H1 (cell line): ENCODE measurements around the gene C1orf210. TPM values are rescaled to one million over a fixed set of nuclear protein-coding genes. Genes with fewer than 3 reads are reported as not detected.

Experiments
- CTCF ChIA-PET: fragments of 300-600 bp; sonication (Branson Sonifier 250); formaldehyde crosslinking; loops from one replicate; lab custom pipeline; 2021; ENCODE audit not compliant: partially characterized antibody; lab: Charles Lee
- POLR2A ChIA-PET: fragments of 300-600 bp; sonication (Branson Sonifier 250); formaldehyde crosslinking; loops from one replicate; lab custom pipeline; 2021; ENCODE audit warnings: inconsistent platforms; ENCODE audit not compliant: partially characterized antibody; lab: Charles Lee
- DNase-seq, 2 experiments: peaks; one replicate each; pipeline versions ENCODE4 v3.0.0 to v3.0.0-alpha.2; 2010 to 2022; ENCODE audit warnings: low spot score in 2 of 2, low read depth in 1 of 2, mixed read lengths in 1 of 2
- FAIRE-seq: peaks from 2 replicates; lab custom pipeline; 2011; peaks lifted over from hg19 to GRCh38; lab: Jason Lieb, UNC
- H2AFZ ChIP-seq: 2 replicates; pipeline ENCODE4 v1.8.1; 2012; ENCODE audit warnings: low read length, inconsistent platforms
- H2AK5ac ChIP-seq: 2 replicates; pipeline ENCODE4 v1.6.1; 2013; ENCODE audit warnings: low read depth, low read length
- H2BK120ac ChIP-seq: replicated peaks from 2 replicates; pipeline ENCODE3; 2013; ENCODE audit warnings: low read depth, low read length, inconsistent platforms
- H2BK12ac ChIP-seq: 2 replicates; pipeline ENCODE4 v1.6.1; 2013; ENCODE audit warnings: low read depth, low read length
- H2BK15ac ChIP-seq: 2 replicates; pipeline ENCODE4 v1.6.1; 2013; ENCODE audit warnings: low read length
- H2BK20ac ChIP-seq: 2 replicates; pipeline ENCODE4 v1.6.1; 2013; ENCODE audit warnings: low read length
- H2BK5ac ChIP-seq: 2 replicates; pipeline ENCODE4 v1.6.1; 2013; ENCODE audit warnings: low read depth, low read length
- H3K14ac ChIP-seq: 2 replicates; pipeline ENCODE4 v1.6.1; 2013; ENCODE audit warnings: inconsistent platforms; ENCODE audit not compliant: insufficient read length
- H3K18ac ChIP-seq: 2 replicates; pipeline ENCODE4 v1.6.1; 2013; ENCODE audit warnings: low read length; ENCODE audit errors: extremely low read depth
- H3K23ac ChIP-seq: 2 replicates; pipeline ENCODE4 v1.6.1; 2013; ENCODE audit warnings: inconsistent platforms; ENCODE audit not compliant: insufficient read length
- H3K23me2 ChIP-seq: 2 replicates; pipeline ENCODE4 v1.6.1; 2013; ENCODE audit warnings: low read depth, low read length
- H3K27ac ChIP-seq: 2 replicates; pipeline ENCODE4 v1.6.1; 2011; ENCODE audit warnings: low read depth, low read length, inconsistent platforms
- H3K27me3 ChIP-seq, 4 experiments: replicated peaks in 1 of 4; 1 replicate in 1 of 4; 2 replicates in 3 of 4; pipeline versions ENCODE4 v1.6.1 to v1.8.1; 2011 to 2013; ENCODE audit warnings: low read length in 3 of 4, mild to moderate bottlenecking in 3 of 4, inconsistent platforms in 2 of 4, mixed read lengths in 2 of 4, moderate library complexity in 1 of 4; ENCODE audit not compliant: control insufficient read depth in 3 of 4, insufficient read depth in 3 of 4; ENCODE audit errors: extremely low read depth in 1 of 4
- H3K36me3 ChIP-seq, 4 experiments: 2 replicates each; pipeline versions ENCODE4 v1.6.1 to v1.8.1; 2011 to 2013; ENCODE audit warnings: mild to moderate bottlenecking in 4 of 4, low read length in 3 of 4, moderate library complexity in 2 of 4, control low read depth in 1 of 4, inconsistent platforms in 1 of 4; ENCODE audit not compliant: insufficient read depth in 4 of 4, control insufficient read depth in 2 of 4
- H3K4ac ChIP-seq: replicated peaks from 2 replicates; pipeline ENCODE3; 2013; ENCODE audit warnings: low read length, low read depth, mixed read lengths, inconsistent platforms; ENCODE audit not compliant: insufficient read length
- H3K4me1 ChIP-seq, 4 experiments: replicated peaks in 1 of 4; 1 replicate in 1 of 4; 2 replicates in 3 of 4; pipeline versions ENCODE4 v1.6.1 to v1.8.1; 2011 to 2013; ENCODE audit warnings: low read length in 3 of 4, inconsistent platforms in 2 of 4, mixed read lengths in 1 of 4; ENCODE audit not compliant: insufficient read depth in 4 of 4, control insufficient read depth in 3 of 4
- H3K4me2 ChIP-seq, 2 experiments: 2 replicates each; pipeline versions ENCODE4 v1.6.1 to v1.8.1; 2011 to 2013; ENCODE audit warnings: low read depth in 2 of 2, low read length in 2 of 2, control low read depth in 1 of 2, inconsistent platforms in 1 of 2, mild to moderate bottlenecking in 1 of 2; ENCODE audit not compliant: insufficient read depth in 1 of 2
- H3K4me3 ChIP-seq, 4 experiments: fragments of 200-600, 300-600 bp in 1 of 4; sonication (generic), shearing (Covaris generic), sonication (Bioruptor Twin) in 1 of 4; 2 replicates each; pipeline versions ENCODE4 v1.5.1 to v1.8.1; 2011 to 2016; ENCODE audit warnings: low read length in 4 of 4, low read depth in 3 of 4, control low read depth in 2 of 4, inconsistent platforms in 2 of 4, mild to moderate bottlenecking in 2 of 4, mixed read lengths in 1 of 4, moderate library complexity in 1 of 4; ENCODE audit not compliant: insufficient read depth in 2 of 4; ENCODE audit errors: extremely low read depth in 1 of 4
- H3K56ac ChIP-seq: replicated peaks from 2 replicates; pipeline ENCODE3; 2013; ENCODE audit warnings: low read depth, mild to moderate bottlenecking, mixed read lengths, low read length, inconsistent platforms; ENCODE audit not compliant: insufficient read length
- H3K79me1 ChIP-seq: 2 replicates; pipeline ENCODE4 v1.6.1; 2013; ENCODE audit warnings: low read depth, low read length, control low read depth
- H3K79me2 ChIP-seq, 2 experiments: 2 replicates each; pipeline versions ENCODE4 v1.6.1 to v1.8.1; 2012 to 2013; ENCODE audit warnings: low read length in 2 of 2, mild to moderate bottlenecking in 2 of 2, inconsistent platforms in 1 of 2; ENCODE audit not compliant: insufficient read depth in 2 of 2, control insufficient read depth in 1 of 2
- H3K9ac ChIP-seq, 4 experiments: replicated peaks in 1 of 4; 1 replicate in 1 of 4; 2 replicates in 3 of 4; pipeline versions ENCODE4 v1.6.1 to v1.8.1; 2011 to 2013; ENCODE audit warnings: low read depth in 3 of 4, low read length in 3 of 4, control low read depth in 2 of 4, mild to moderate bottlenecking in 2 of 4, moderate library complexity in 2 of 4, inconsistent platforms in 1 of 4; ENCODE audit errors: extremely low read depth in 1 of 4
- H3K9me3 ChIP-seq, 2 experiments: 2 replicates each; pipeline versions ENCODE4 v1.6.1 to v1.8.1; 2012 to 2013; ENCODE audit warnings: mild to moderate bottlenecking in 2 of 2, moderate library complexity in 2 of 2, control low read depth in 1 of 2, inconsistent platforms in 1 of 2, low read depth in 1 of 2, low read length in 1 of 2, mixed read lengths in 1 of 2; ENCODE audit not compliant: insufficient read depth in 2 of 2
- H4K20me1 ChIP-seq, 2 experiments: replicated peaks in 1 of 2; 2 replicates each; pipeline versions ENCODE3 to v1.8.1; 2011 to 2013; ENCODE audit warnings: inconsistent platforms in 2 of 2, low read length in 2 of 2, mild to moderate bottlenecking in 1 of 2; ENCODE audit not compliant: insufficient read depth in 2 of 2, control insufficient read depth in 1 of 2
- H4K5ac ChIP-seq: 2 replicates; pipeline ENCODE4 v1.6.1; 2013; ENCODE audit warnings: low read length, low read depth, mixed read lengths, inconsistent platforms; ENCODE audit not compliant: insufficient read length
- H4K8ac ChIP-seq: 2 replicates; pipeline ENCODE4 v1.8.0; 2013; ENCODE audit warnings: mild to moderate bottlenecking, moderate library complexity, low read length, inconsistent platforms; ENCODE audit not compliant: insufficient read depth; ENCODE audit errors: extremely low read depth
- H4K91ac ChIP-seq: replicated peaks from 2 replicates; pipeline ENCODE3; 2013; ENCODE audit warnings: low read length, mixed read lengths, inconsistent platforms; ENCODE audit not compliant: insufficient read length
- ATF3 ChIP-seq: IDR thresholded peaks from 2 replicates; pipeline ENCODE4 v1.6.1; 2011; ENCODE audit warnings: low read depth, mild to moderate bottlenecking, low read length; ENCODE audit not compliant: insufficient read depth
- GTF2F1 ChIP-seq: IDR thresholded peaks from 2 replicates; pipeline ENCODE4 v1.6.1; 2012; ENCODE audit warnings: low read depth, low read length, improper control_type of control experiment, borderline replicate concordance
- HDAC2 ChIP-seq, 2 experiments: fragments of 300-600 bp in 1 of 2; sonication (generic) in 1 of 2; IDR thresholded peaks; 2 replicates each; pipeline ENCODE4 v1.6.1; 2011 to 2012; ENCODE audit warnings: low read depth in 2 of 2, low read length in 2 of 2, mild to moderate bottlenecking in 2 of 2, moderate library complexity in 2 of 2, borderline replicate concordance in 1 of 2, inconsistent platforms in 1 of 2
- KDM4A ChIP-seq: IDR thresholded peaks from one replicate; pipeline ENCODE4 v1.7.1; 2012; ENCODE audit warnings: low read depth, mild to moderate bottlenecking, moderate library complexity, low read length, inconsistent platforms; ENCODE audit not compliant: severe bottlenecking
- RBBP5 ChIP-seq: IDR thresholded peaks from 2 replicates; pipeline ENCODE4 v1.7.1; 2012; ENCODE audit warnings: low read depth, mild to moderate bottlenecking, inconsistent platforms, low read length, moderate library complexity, borderline replicate concordance
- SIN3A ChIP-seq, 2 experiments: IDR thresholded peaks in 1 of 2; conservative IDR thresholded peaks in 1 of 2; 2 replicates each; pipeline ENCODE4 v1.6.1; 2011 to 2012; ENCODE audit warnings: low read length in 2 of 2, improper control_type of control experiment in 1 of 2, low read depth in 1 of 2, mild to moderate bottlenecking in 1 of 2
- SP4 ChIP-seq: IDR thresholded peaks from 2 replicates; pipeline ENCODE4 v1.6.1; 2012; ENCODE audit warnings: low read length, inconsistent platforms
- SUZ12 ChIP-seq: fragments of 200-600 bp; sonication (generic); IDR thresholded peaks from 2 replicates; pipeline ENCODE4 v1.6.1; 2012; ENCODE audit warnings: mild to moderate bottlenecking, inconsistent platforms, low read length, moderate library complexity, mixed read lengths
- TCF12 ChIP-seq: IDR thresholded peaks from 2 replicates; pipeline ENCODE4 v1.6.1; 2011; ENCODE audit warnings: low read depth, mild to moderate bottlenecking, low read length
- WGBS, 2 experiments: shearing (Covaris generic) in 1 of 2; methylation state at CpG; one replicate each; pipeline versions ENCODE4 v1.1.6 to v1.1.7; 2013 to 2015; ENCODE audit warnings: low lambda C conversion rate in 2 of 2, mixed read lengths in 2 of 2, inconsistent platforms in 1 of 2, low coverage in 1 of 2, missing lambda C conversion rate in 1 of 2; ENCODE audit not compliant: insufficient replicate concordance in 2 of 2, insufficient coverage in 1 of 2, insufficient read length in 1 of 2; ENCODE audit errors: extremely low coverage in 1 of 2, missing lambda C conversion rate in 1 of 2; 5-methylcytosine and 5-hydroxymethylcytosine counted together
- polyA plus RNA-seq, 7 experiments: library from polyadenylated mRNA; depleted of rRNA in 3 of 7; stranded (reverse) in 5 of 7; unstranded in 2 of 7; fragments of >200 nt in 5 of 7; fragments of 200-250 nt in 2 of 7; gene quantifications; 1 replicate in 5 of 7; 2 replicates in 1 of 7; 4 replicates in 1 of 7; pipeline versions ENCODE4 v1.2.1 to v1.2.3, GENCODE V29; 2011 to 2013; ENCODE audit warnings: missing spikeins in 2 of 7, mixed read lengths in 2 of 7
- total RNA-seq: library from RNA; stranded (reverse); fragmentation: NEBNext Ultra II Directional; extraction: Animal tissue kit (Norgen Biotek cat#: 25700); gene quantifications from 2 replicates; pipeline ENCODE4 v1.2.1, GENCODE V29; 2021

Gene C1orf210
- total and polyA plus RNA-seq, 2 of the 8 experiments (the other 6 are each of a cell fraction or from before 2014, with no cell fraction given) = 12.0 to 27.9 TPM

- FAIRE-seq (no peak), DNase-seq (no peak)
- Histone ChIP-seq H3K9ac (no peak overlapping the region), H3K9me3 (no peaks in the 10 kb centered on the region), H2BK20ac (no peak overlapping the region), H2BK15ac (no peak overlapping the region), H3K23me2 (peaks cover 3% of the 10 kb centered on the region; the same call in 1 of the 2 replicates), H3K27me3 (no peaks in the 10 kb centered on the region; a peak in 1 of 7 replicates), H3K79me1 (no peaks in the 10 kb centered on the region; the same call in none of the 2 replicates), H2BK5ac (no peak overlapping the region), H4K91ac (no peak overlapping the region), H4K8ac (peak overlapping the region; percentile 29), H3K23ac (no peak overlapping the region), H3K14ac (no peak overlapping the region), H3K36me3 (no peaks in the 10 kb centered on the region), H2BK120ac (no peak overlapping the region), H3K56ac (no peak overlapping the region), H3K79me2 (no peaks in the 10 kb centered on the region), H2BK12ac (no peak overlapping the region), H3K27ac (no peak overlapping the region), H3K4me3 (no peak overlapping the region), H3K4me1 (peaks cover 0 to 15% (median 12%) of the 10 kb centered on the region in 4 experiments; a peak in 6 of 7 replicates), H4K20me1 (no peaks in the 10 kb centered on the region), H3K18ac (no peak overlapping the region; the same call in 1 of the 2 replicates), H3K4me2 (no peak overlapping the region), H3K4ac (no peak overlapping the region), H2AK5ac (no peak overlapping the region), H4K5ac (no peak overlapping the region), H2AFZ (no peak overlapping the region)
- CTCF ChIA-PET = interaction anchor here (1.3 kb wide), 2 partner anchors 8 to 132 kb away, joined by 3 to 4 read pairs; no protein-coding TSS in a partner anchor
- POLR2A ChIA-PET = interaction anchor here (1.0 to 4.4 kb wide), 3 partner anchors 11 to 107 kb away, joined by 3 to 31 read pairs (median 3); partner anchors contain the start of genes CDC20, MED8, SZT2 and TMEM125
- TF ChIP-seq ATF3 (no peak), SUZ12 (no peak), KDM4A (no peak), SIN3A (conservative IDR thresholded peaks at IDR 0.05 in 1 of 2, IDR thresholded peaks at IDR 0.05 in 1 of 2; ENCODE audit: low read depth in 1 of 2, low read length in 2 of 2) (no peak), SP4 (no peak), RBBP5 (no peak), GTF2F1 (no peak), TCF12 (no peak), HDAC2 (IDR thresholded peaks at IDR 0.05; ENCODE audit: borderline replicate concordance in 1 of 2, low read depth in 2 of 2, low read length in 2 of 2) (no peak)
- 93% methylated on average over 14 of the region's 15 CpGs; no CpG with 5 or more reads in 1 of the 2 experiments for WGBS, 2 experiments
Measured at GRCh38 chr1:43282220-43283195, 2.9 kb downstream of the C1orf210 start.
